ENCODE results near the gene CD68. TPM values are rescaled to one million over a fixed set of nuclear protein-coding genes. Genes with fewer than 3 reads are reported as not detected.

The CD68 gene
- total RNA-seq, 6 experiments from 2014 or later: 31.6 to 179 (median 51.1) TPM

GRCh38 chr17:7587420-7588151 lies 8.1 kb downstream of the CD68 start:
- DNase-seq: no peak
- Histone ChIP-seq H3K4me1 (peaks cover 0 to 15% (median 7%) of the 10 kb centered on the region in 4 donors), H3K9me3 (no peaks in the 10 kb centered on the region), H3K4me3 (no peak overlapping the region), H3K27ac (no peak overlapping the region), H3K27me3 (no peaks in the 10 kb centered on the region), H3K36me3 (peaks cover 0 to 23% (median 3%) of the 10 kb centered on the region in 4 donors)
- no peak for ATAC-seq
- TF ChIP-seq POLR2A (IDR thresholded peaks at IDR 0.05): no peak
- no peak for TF ChIP-seq CTCF (IDR thresholded peaks at IDR 0.05)
- intact Hi-C loops (cut with DNase I): no loop called here
- 63% methylated on average over 8 of the region's 12 CpGs for WGBS (ENCODE audit: insufficient coverage, low coverage, low lambda C conversion rate, missing lambda C conversion rate)

- Histone ChIP-seq H3K4me1 (peaks cover 0 to 9% (median 3%) of the 10 kb centered on the region in 4 donors), H3K36me3 (peaks cover 0 to 34% (median 9%) of the 10 kb centered on the region in 4 donors), H3K4me3 (peak overlapping the region in 1 of 3 donors; percentile 4), H3K9me3 (no peaks in the 10 kb centered on the region), H3K27ac (no peak overlapping the region), H3K27me3 (no peaks in the 10 kb centered on the region)
- ATAC-seq: no peak
- intact Hi-C loops (cut with DNase I): no loop called here
- WGBS (ENCODE audit: insufficient coverage, low coverage, low lambda C conversion rate, missing lambda C conversion rate): 100% methylated on average over 4 of the region's 30 CpGs
- TF ChIP-seq CTCF (IDR thresholded peaks at IDR 0.05) (no peak), POLR2A (IDR thresholded peaks at IDR 0.05) (no peak)
- DNase-seq: no peak
Measured at GRCh38 chr17:7588553-7589203, 9.2 kb downstream of the CD68 start.

- Histone ChIP-seq H3K36me3 (peaks cover 4 to 41% (median 13%) of the 10 kb centered on the region in 4 donors), H3K4me1 (peaks cover 0 to 8% (median 3%) of the 10 kb centered on the region in 4 donors), H3K9me3 (no peaks in the 10 kb centered on the region), H3K27me3 (no peaks in the 10 kb centered on the region), H3K27ac (no peak overlapping the region), H3K4me3 (peak overlapping the region in 1 of 3 donors; percentile 4)
- WGBS (ENCODE audit: insufficient coverage, low coverage, low lambda C conversion rate, missing lambda C conversion rate): 0% methylated on average over 2 of the region's 56 CpGs
- TF ChIP-seq POLR2A (IDR thresholded peaks at IDR 0.05) (no peak), CTCF (IDR thresholded peaks at IDR 0.05) (peak; percentile 63 to 82 (median 66))
- peak; percentile 68 to 91 (median 72) for ATAC-seq
- intact Hi-C loops (cut with DNase I): no loop called here
- DNase-seq: peak; percentile 70 to 80 (median 77)
Measured at GRCh38 chr17:7589204-7589868, 9.9 kb downstream of the CD68 start.

GRCh38 chr17:7589891-7590691 lies 10.7 kb downstream of the CD68 start, which contains the start of gene SOX15:
SOX15 (minus strand) TSS chr17:7590094; CDS start chr17:7589676, 418 bp downstream.
- Histone ChIP-seq H3K4me1 (peaks cover 0 to under 1% (median under 1%) of the 10 kb centered on the region in 4 donors), H3K27ac (no peak within 1 kb of the TSS), H3K9me3 (no peaks in the 10 kb centered on the region), H3K4me3 (peak within 1 kb of the TSS in 1 of 3 donors; percentile 4), H3K27me3 (no peaks in the 10 kb centered on the region), H3K36me3 (peaks cover 4 to 48% (median 19%) of the 10 kb centered on the region in 4 donors)
- DNase-seq (no peak), ATAC-seq (peak in 1 of 4 donors; percentile 6)
- TF ChIP-seq CTCF (IDR thresholded peaks at IDR 0.05): no peak
- intact Hi-C loops (cut with DNase I): loop anchor here in 1 of 2 donors (10.0 kb wide), 1 partner anchor 85 kb away; no protein-coding TSS in a partner anchor
- WGBS (ENCODE audit: insufficient coverage, low coverage, low lambda C conversion rate, missing lambda C conversion rate): 33% methylated on average over 2 of the region's 24 CpGs
